Cerebellar cortex (tissue), 1 donor: Measurements from ENCODE around the gene DNM3.
A peak's percentile ranks its signal among the peaks of the same experiment; 100 is the strongest.

ENCODE experiments used
- DNase-seq: peaks from one replicate; pipeline ENCODE4 v3.0.0-alpha.2; 2015; ENCODE audit warnings: low spot score

DNM3 gene

GRCh38 chr1:172177849-172178248, 336.6 kb downstream of the DNM3 start:
- no peak for DNase-seq

GRCh38 chr1:172178886-172179285, 337.6 kb downstream of the DNM3 start:
- no peak for DNase-seq

- DNase-seq: peak; percentile 47
Measured at GRCh38 chr1:172179918-172180317, 338.6 kb downstream of the DNM3 start.

GRCh38 chr1:172180501-172181285, 339.4 kb downstream of the DNM3 start:
- peak; percentile 19 for DNase-seq

- DNase-seq: no peak
Measured at GRCh38 chr1:172184506-172185191, 343.4 kb downstream of the DNM3 start.

- no peak for DNase-seq
Measured at GRCh38 chr1:172185211-172185610, 343.9 kb downstream of the DNM3 start.

- no peak for DNase-seq
Measured at GRCh38 chr1:172185996-172186395, 344.7 kb downstream of the DNM3 start.

GRCh38 chr1:172201572-172201971, 360.3 kb downstream of the DNM3 start:
- no peak for DNase-seq

GRCh38 chr1:172203135-172203823, 362.0 kb downstream of the DNM3 start:
- no peak for DNase-seq

- DNase-seq: no peak
Measured at GRCh38 chr1:172203902-172204301, 362.6 kb downstream of the DNM3 start.

GRCh38 chr1:172206256-172206655, 365.0 kb downstream of the DNM3 start:
- no peak for DNase-seq

GRCh38 chr1:172208635-172209034, 367.3 kb downstream of the DNM3 start:
- DNase-seq: no peak

GRCh38 chr1:172211221-172211620, 369.9 kb downstream of the DNM3 start:
- DNase-seq: no peak

- DNase-seq: no peak
Measured at GRCh38 chr1:172212124-172212523, 370.8 kb downstream of the DNM3 start.

GRCh38 chr1:172215006-172215405, 373.7 kb downstream of the DNM3 start:
- no peak for DNase-seq

GRCh38 chr1:172219966-172220365, 378.7 kb downstream of the DNM3 start:
- no peak for DNase-seq

- no peak for DNase-seq
Measured at GRCh38 chr1:172220376-172220775, 379.1 kb downstream of the DNM3 start.

- DNase-seq: no peak
Measured at GRCh38 chr1:172221436-172221835, 380.1 kb downstream of the DNM3 start.

- DNase-seq: no peak
Measured at GRCh38 chr1:172224871-172225270, 383.6 kb downstream of the DNM3 start.

GRCh38 chr1:172229942-172230341, 388.6 kb downstream of the DNM3 start:
- no peak for DNase-seq

- DNase-seq: no peak
Measured at GRCh38 chr1:172230526-172230925, 389.2 kb downstream of the DNM3 start.

- no peak for DNase-seq
Measured at GRCh38 chr1:172236958-172237357, 395.7 kb downstream of the DNM3 start.

GRCh38 chr1:172238158-172238557, 396.9 kb downstream of the DNM3 start:
- no peak for DNase-seq
